ENCODE measurements around the gene CABP2.

DNA sequence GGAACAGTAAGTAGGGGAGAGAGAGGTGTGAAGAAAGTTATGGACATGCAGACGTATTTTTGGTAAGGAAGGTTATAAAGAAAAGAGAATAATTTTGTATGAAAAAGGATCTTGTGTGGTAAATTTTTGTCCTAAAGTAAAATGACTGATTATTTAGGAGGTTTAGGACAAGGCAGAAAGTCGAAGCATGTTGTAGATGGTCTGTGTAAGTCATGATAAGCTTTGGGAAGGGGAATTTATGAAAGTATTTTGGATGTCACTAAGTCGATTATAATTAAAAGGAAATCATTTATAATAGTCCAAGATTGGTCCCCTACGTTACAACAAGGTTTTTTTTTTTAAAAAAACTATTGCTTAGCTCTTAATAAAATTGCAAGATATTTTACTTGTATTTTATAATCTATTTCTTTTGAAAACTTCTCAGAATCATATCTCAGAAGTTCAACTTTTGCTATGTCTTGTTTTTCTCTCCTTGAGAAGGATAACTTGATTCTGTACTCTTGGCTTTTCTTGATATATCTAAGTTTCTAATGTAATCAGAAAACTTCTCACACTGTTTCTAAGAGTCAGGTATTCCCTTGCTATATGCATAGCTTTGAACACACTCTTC, 10.9 kb upstream of the CABP2 start:
- TF ChIP-seq CTCF (IDR thresholded peaks at IDR 0.05 in 4 of 5, conservative IDR thresholded peaks at IDR 0.05 in 1 of 5) (no peak), POLR2A (IDR thresholded peaks at IDR 0.05) (no peak)
